Measurements from ENCODE around the gene NAV3. TPM values are rescaled to one million over a fixed set of nuclear protein-coding genes. Genes with fewer than 3 reads are reported as not detected.

NAV3 gene
- total and polyA plus RNA-seq, 9 of the 15 experiments (the other 6 are each of a cell fraction or from before 2014, with no cell fraction given) = 0.04 TPM; not detected in 8

- in situ Hi-C loops (cut with MboI) (no loop called here), intact Hi-C loops (cut with micrococcal nuclease) (no loop called here)
- H3K27ac ChIP-seq (ENCODE audit: extremely low read depth, low read depth, low read length) = no peak overlapping the region
- H3K9me1 ChIP-seq (ENCODE audit: control insufficient read depth, insufficient read depth, low read length) = no peaks in the 10 kb centered on the region
- no peaks in the 10 kb centered on the region for H4K20me1 ChIP-seq (replicated peaks; ENCODE audit: control insufficient read depth, insufficient read depth, low read length)
- no peaks in the 10 kb centered on the region for H3K4me1 ChIP-seq (replicated peaks in 1 of 2; ENCODE audit: control insufficient read depth in 2 of 2, insufficient read depth in 2 of 2, low read length in 2 of 2)
- H3K4me2 ChIP-seq (ENCODE audit: insufficient read depth, low read length) = no peak overlapping the region
- FAIRE-seq (no peak), ATAC-seq (no peak), DNase-seq (ENCODE audit: extremely low read depth in 1 of 4, low spot score in 3 of 4) (no peak)
- H3K27me3 ChIP-seq (ENCODE audit: control insufficient read depth in 2 of 2, insufficient read depth in 2 of 2, low read length in 2 of 2) = no peaks in the 10 kb centered on the region
- H2AFZ ChIP-seq (ENCODE audit: low read depth, low read length) = no peak overlapping the region
- no TSS peak for BruUV-seq (replicated peaks)
- no peaks in the 10 kb centered on the region for H3K36me3 ChIP-seq (ENCODE audit: control insufficient read depth, insufficient read depth, low read length)
- H3K9ac ChIP-seq (ENCODE audit: insufficient read depth in 1 of 2, low read depth in 2 of 2, low read length in 2 of 2) = no peak overlapping the region
- CTCF ChIA-PET (ENCODE audit: low intra/inter-chr PET ratio) = no interaction called here
- TF ChIP-seq RNF2 (IDR thresholded peaks at IDR 0.05) (no peak), RUNX1 (IDR thresholded peaks at IDR 0.05; ENCODE audit: low read depth) (no peak), KLF1 (tag; IDR thresholded peaks at IDR 0.05) (no peak), FOXJ3 (CRISPR knock-in tag; IDR thresholded peaks at IDR 0.05) (no peak), ZBTB49 (CRISPR knock-in tag; IDR thresholded peaks at IDR 0.05; ENCODE audit: borderline replicate concordance) (no peak)
- no peaks in the 10 kb centered on the region for H3K79me2 ChIP-seq (ENCODE audit: control insufficient read depth, insufficient read depth, low read length)
- POLR2A ChIA-PET = no interaction called here
- H3K4me3 ChIP-seq = no peak overlapping the region
- no peaks in the 10 kb centered on the region; the same call in 1 of the 2 replicates for H3K9me3 ChIP-seq (replicated peaks; ENCODE audit: control insufficient read depth, insufficient read depth, low read depth, low read length)
- WGBS (ENCODE audit: insufficient coverage, low coverage, missing lambda C conversion rate) = 0% methylated on average over 2 of the region's 2 CpGs
These were observed 85.6 kb downstream of the NAV3 start for GRCh38 chr12:77916276-77916675.
